PFSK-1 (cell line): Measurements from ENCODE around the gene WDR70.

Experiments
- FOXP2 ChIP-seq: optimal IDR thresholded peaks from 2 replicates; pipeline ENCODE3; 2011; ENCODE audit warnings: borderline replicate concordance, control low read depth, inconsistent platforms; ENCODE audit not compliant: insufficient read depth; ENCODE audit errors: extremely low read length, extremely low read depth
- POLR2AphosphoS5 ChIP-seq: IDR thresholded peaks from 2 replicates; pipeline ENCODE4 v1.6.1; 2012; ENCODE audit warnings: low read depth, mild to moderate bottlenecking, control low read depth, low read length, moderate library complexity
- SIN3A ChIP-seq: IDR thresholded peaks from 2 replicates; pipeline ENCODE4 v1.6.1; 2012; ENCODE audit warnings: mild to moderate bottlenecking, low read length, moderate library complexity, borderline replicate concordance; ENCODE audit not compliant: insufficient read depth
- TAF1 ChIP-seq: IDR thresholded peaks from 2 replicates; pipeline ENCODE4 v1.6.1; 2012; ENCODE audit warnings: low read length, control low read depth, borderline replicate concordance; ENCODE audit not compliant: insufficient read depth
- TF ChIP-seq, protein P1 (sequence below), 2 experiments: IDR thresholded peaks; 2 replicates each; pipeline versions ENCODE4 v1.6.1 to v1.8.0; 2011 to 2012; ENCODE audit warnings: low read depth in 2 of 2, low read length in 2 of 2, control low read depth in 1 of 2, inconsistent platforms in 1 of 2, mild to moderate bottlenecking in 1 of 2, moderate library complexity in 1 of 2; ENCODE audit not compliant: insufficient read depth in 1 of 2

Gene WDR70

DNA sequence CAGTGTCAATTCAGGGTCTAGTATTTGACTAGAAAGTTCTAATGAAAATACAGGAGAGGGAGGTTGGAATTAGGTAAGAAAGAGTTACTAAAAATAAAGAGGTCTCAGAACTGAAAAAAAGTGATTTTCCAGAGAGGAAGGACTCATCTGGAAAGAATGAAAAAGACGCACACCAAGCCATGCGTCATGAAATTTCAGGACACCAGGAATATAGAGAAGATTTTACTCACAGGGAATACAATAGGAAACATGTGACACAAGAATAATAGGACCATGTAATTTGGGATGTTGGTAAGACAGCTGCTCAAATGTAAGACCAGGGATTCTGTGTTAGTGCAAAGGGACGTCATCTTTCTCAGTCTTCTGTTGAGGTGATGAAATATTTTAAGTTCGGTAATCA is 236.1 kb downstream of the WDR70 start:
- TF ChIP-seq, protein P1, sequence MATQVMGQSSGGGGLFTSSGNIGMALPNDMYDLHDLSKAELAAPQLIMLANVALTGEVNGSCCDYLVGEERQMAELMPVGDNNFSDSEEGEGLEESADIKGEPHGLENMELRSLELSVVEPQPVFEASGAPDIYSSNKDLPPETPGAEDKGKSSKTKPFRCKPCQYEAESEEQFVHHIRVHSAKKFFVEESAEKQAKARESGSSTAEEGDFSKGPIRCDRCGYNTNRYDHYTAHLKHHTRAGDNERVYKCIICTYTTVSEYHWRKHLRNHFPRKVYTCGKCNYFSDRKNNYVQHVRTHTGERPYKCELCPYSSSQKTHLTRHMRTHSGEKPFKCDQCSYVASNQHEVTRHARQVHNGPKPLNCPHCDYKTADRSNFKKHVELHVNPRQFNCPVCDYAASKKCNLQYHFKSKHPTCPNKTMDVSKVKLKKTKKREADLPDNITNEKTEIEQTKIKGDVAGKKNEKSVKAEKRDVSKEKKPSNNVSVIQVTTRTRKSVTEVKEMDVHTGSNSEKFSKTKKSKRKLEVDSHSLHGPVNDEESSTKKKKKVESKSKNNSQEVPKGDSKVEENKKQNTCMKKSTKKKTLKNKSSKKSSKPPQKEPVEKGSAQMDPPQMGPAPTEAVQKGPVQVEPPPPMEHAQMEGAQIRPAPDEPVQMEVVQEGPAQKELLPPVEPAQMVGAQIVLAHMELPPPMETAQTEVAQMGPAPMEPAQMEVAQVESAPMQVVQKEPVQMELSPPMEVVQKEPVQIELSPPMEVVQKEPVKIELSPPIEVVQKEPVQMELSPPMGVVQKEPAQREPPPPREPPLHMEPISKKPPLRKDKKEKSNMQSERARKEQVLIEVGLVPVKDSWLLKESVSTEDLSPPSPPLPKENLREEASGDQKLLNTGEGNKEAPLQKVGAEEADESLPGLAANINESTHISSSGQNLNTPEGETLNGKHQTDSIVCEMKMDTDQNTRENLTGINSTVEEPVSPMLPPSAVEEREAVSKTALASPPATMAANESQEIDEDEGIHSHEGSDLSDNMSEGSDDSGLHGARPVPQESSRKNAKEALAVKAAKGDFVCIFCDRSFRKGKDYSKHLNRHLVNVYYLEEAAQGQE (IDR thresholded peaks at IDR 0.05; ENCODE audit: insufficient read depth in 1 of 2, low read depth in 2 of 2, low read length in 2 of 2), result no peak
- TF ChIP-seq SIN3A (no peak), FOXP2 (no peak), TAF1 (no peak), POLR2AphosphoS5 (no peak)

DNA sequence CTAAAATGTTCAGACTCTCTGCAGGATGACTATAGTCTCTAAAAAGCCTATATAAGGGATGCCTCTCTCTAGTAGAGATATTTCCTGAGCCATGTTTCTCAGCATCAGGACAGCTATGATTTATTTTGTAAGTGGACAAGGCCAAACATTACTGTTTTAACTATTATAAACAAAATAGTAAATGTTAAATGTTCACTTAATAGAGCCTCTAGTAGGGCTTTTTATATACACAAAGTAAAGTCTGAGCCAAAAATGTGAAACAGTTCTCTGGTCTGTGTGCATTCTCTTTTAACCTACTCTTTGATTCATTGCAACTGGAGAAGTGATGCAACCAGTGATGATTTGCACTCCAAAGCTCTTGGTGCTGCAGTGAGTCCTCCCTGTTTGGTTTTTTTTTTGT is 240.2 kb downstream of the WDR70 start:
- TF ChIP-seq POLR2AphosphoS5, result no peak
- TF ChIP-seq SIN3A, result no peak
- TF ChIP-seq FOXP2, result no peak
- no peak for TF ChIP-seq TAF1
- TF ChIP-seq, protein P1 (IDR thresholded peaks at IDR 0.05; ENCODE audit: insufficient read depth in 1 of 2, low read depth in 2 of 2, low read length in 2 of 2), result no peak

DNA sequence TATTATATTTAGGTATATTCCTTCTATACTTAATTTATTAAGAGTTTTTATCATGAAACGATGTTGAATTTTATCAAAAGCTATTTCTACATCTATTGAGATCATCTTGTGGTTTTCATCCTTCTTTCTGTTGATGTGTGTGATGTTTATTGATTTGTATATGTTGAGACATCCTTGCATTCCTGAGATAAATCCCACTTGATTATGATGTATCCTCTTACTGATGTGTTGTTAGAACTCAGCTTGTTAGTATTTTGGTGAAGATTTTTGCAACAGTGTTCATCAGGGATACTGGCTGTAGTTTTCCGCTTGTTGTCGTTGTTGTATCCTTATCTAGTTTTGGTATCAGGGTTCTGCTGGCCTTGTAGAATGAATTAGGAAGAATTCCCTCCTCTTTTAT is 247.1 kb downstream of the WDR70 start:
- TF ChIP-seq POLR2AphosphoS5 (no peak), FOXP2 (no peak), TAF1 (no peak), SIN3A (no peak)
- TF ChIP-seq, protein P1 (IDR thresholded peaks at IDR 0.05; ENCODE audit: insufficient read depth in 1 of 2, low read depth in 2 of 2, low read length in 2 of 2), result no peak

DNA sequence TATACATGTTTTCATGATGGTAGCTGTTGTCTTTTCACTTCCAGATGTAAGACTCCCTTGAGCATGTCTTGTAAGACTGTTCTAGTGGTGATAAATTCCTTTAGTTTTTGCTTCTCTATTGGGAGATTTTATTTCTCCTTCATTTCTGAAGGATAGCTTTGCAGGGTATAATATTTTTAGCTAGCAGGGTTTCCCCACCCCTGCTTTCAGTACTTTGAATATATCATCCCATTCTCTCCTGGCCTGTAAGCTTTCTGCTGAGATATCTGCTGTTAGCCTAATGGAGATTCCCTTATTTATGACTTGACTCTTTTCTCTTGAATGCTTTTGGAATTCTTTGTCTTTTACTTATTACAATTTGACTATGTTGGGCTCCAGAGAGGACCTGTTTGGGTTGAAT is 249.8 kb downstream of the WDR70 start:
- no peak for TF ChIP-seq TAF1
- no peak for TF ChIP-seq SIN3A
- TF ChIP-seq, protein P1 (IDR thresholded peaks at IDR 0.05; ENCODE audit: insufficient read depth in 1 of 2, low read depth in 2 of 2, low read length in 2 of 2), result no peak
- no peak for TF ChIP-seq POLR2AphosphoS5
- no peak for TF ChIP-seq FOXP2

DNA sequence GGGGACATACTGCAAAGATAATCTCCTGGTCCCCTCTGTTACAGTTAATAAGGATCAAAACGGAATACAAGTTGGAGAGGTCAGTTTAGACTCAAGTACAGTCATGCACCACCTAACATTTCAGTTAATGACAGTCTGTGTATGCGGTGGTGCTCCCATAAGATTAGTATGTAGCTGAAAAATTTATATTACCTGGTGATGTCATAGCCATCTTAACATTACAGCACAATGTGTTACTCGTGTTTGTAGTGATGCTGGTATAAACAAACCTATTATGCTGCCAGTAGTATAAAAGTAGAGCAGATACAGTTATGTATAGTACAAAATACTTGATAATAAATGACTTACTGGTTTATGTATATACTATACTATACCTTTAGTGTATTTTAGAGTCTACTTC is 252.8 kb downstream of the WDR70 start:
- no peak for TF ChIP-seq FOXP2
- TF ChIP-seq TAF1, result no peak
- TF ChIP-seq, protein P1 (IDR thresholded peaks at IDR 0.05; ENCODE audit: insufficient read depth in 1 of 2, low read depth in 2 of 2, low read length in 2 of 2), result no peak
- no peak for TF ChIP-seq SIN3A
- no peak for TF ChIP-seq POLR2AphosphoS5
